ENCODE results near the gene PLEKHH1. TPM values are rescaled to one million over a fixed set of nuclear protein-coding genes. Genes with fewer than 3 reads are reported as not detected.

Gene PLEKHH1
- total RNA-seq, 6 experiments from 2014 or later = 1.9 to 4.1 (median 3.0) TPM

GRCh38 chr14:67505254-67505653 is 27.8 kb upstream of the PLEKHH1 start:
- Histone ChIP-seq H3K4me3 (no peak overlapping the region), H3K27me3 (no peaks in the 10 kb centered on the region), H3K9me3 (no peaks in the 10 kb centered on the region), H3K27ac (no peak overlapping the region), H3K36me3 (no peaks in the 10 kb centered on the region), H3K4me1 (no peaks in the 10 kb centered on the region)
- intact Hi-C loops (cut with DNase I) = no loop called here
- no peak for DNase-seq
- no peak for TF ChIP-seq POLR2A (IDR thresholded peaks at IDR 0.05)
- TF ChIP-seq CTCF (IDR thresholded peaks at IDR 0.05) = no peak
- no CpG with 5 or more reads among the region's 1 CpG for WGBS (ENCODE audit: insufficient coverage, low coverage, low lambda C conversion rate, missing lambda C conversion rate)
- no peak for ATAC-seq

- ATAC-seq (peak; percentile 32 to 58 (median 40)), DNase-seq (no peak)
- WGBS (ENCODE audit: insufficient coverage, low coverage, low lambda C conversion rate, missing lambda C conversion rate) = 41% methylated on average over 3 of the region's 3 CpGs
- Histone ChIP-seq H3K4me3 (no peak overlapping the region), H3K27me3 (no peaks in the 10 kb centered on the region), H3K27ac (no peak overlapping the region), H3K4me1 (no peaks in the 10 kb centered on the region), H3K9me3 (no peaks in the 10 kb centered on the region), H3K36me3 (no peaks in the 10 kb centered on the region)
- intact Hi-C loops (cut with DNase I) = no loop called here
- TF ChIP-seq CTCF (IDR thresholded peaks at IDR 0.05) = no peak
- no peak for TF ChIP-seq POLR2A (IDR thresholded peaks at IDR 0.05)
Observed at GRCh38 chr14:67508956-67509355, 24.1 kb upstream of the PLEKHH1 start.

- WGBS (ENCODE audit: insufficient coverage, low coverage, low lambda C conversion rate, missing lambda C conversion rate) = 42% methylated on average over 2 of the region's 2 CpGs
- no peaks in the 10 kb centered on the region for H3K36me3 ChIP-seq
- TF ChIP-seq CTCF (IDR thresholded peaks at IDR 0.05) = no peak
- TF ChIP-seq POLR2A (IDR thresholded peaks at IDR 0.05) = no peak
- H3K27me3 ChIP-seq = no peaks in the 10 kb centered on the region
- intact Hi-C loops (cut with DNase I) = no loop called here
- peaks cover 0 to 5% (median 0%) of the 10 kb centered on the region in 4 donors for H3K4me1 ChIP-seq
- no peak for ATAC-seq
- no peak overlapping the region for H3K27ac ChIP-seq
- H3K4me3 ChIP-seq = no peak overlapping the region
- H3K9me3 ChIP-seq = no peaks in the 10 kb centered on the region
- no peak for DNase-seq
Observed at GRCh38 chr14:67510121-67510520, 23.0 kb upstream of the PLEKHH1 start.

- Histone ChIP-seq H3K36me3 (no peaks in the 10 kb centered on the region), H3K4me1 (peaks cover 0 to 5% (median 0%) of the 10 kb centered on the region in 4 donors), H3K4me3 (no peak overlapping the region), H3K27me3 (no peaks in the 10 kb centered on the region), H3K27ac (no peak overlapping the region), H3K9me3 (no peaks in the 10 kb centered on the region)
- no peak for ATAC-seq
- WGBS (ENCODE audit: insufficient coverage, low coverage, low lambda C conversion rate, missing lambda C conversion rate) = 47% methylated on average over 3 of the region's 3 CpGs
- intact Hi-C loops (cut with DNase I) = no loop called here
- no peak for TF ChIP-seq POLR2A (IDR thresholded peaks at IDR 0.05)
- TF ChIP-seq CTCF (IDR thresholded peaks at IDR 0.05) = no peak
- no peak for DNase-seq
Observed at GRCh38 chr14:67510836-67511235, 22.3 kb upstream of the PLEKHH1 start.
